Stimulated activated CD4-positive, alpha-beta T cell treated with anti-CD3 and anti-CD28 coated beads, Interleukin-1b, Interleukin-23, amount 100 ng/mL, for 1 hour (primary cell): Measurements from ENCODE around the gene EVI5.
"Not testable (repeated sequence)": the region's sequence is repeated elsewhere in the genome, so short reads cannot be mapped to it uniquely, and the experiment has no call there.

Experiments used
- DNase-seq, 2 donors: peaks; one replicate each; pipeline ENCODE4 v3.0.0-alpha.2; 2020; ENCODE audit warnings: low read depth in 2 of 2

Gene EVI5

DNA sequence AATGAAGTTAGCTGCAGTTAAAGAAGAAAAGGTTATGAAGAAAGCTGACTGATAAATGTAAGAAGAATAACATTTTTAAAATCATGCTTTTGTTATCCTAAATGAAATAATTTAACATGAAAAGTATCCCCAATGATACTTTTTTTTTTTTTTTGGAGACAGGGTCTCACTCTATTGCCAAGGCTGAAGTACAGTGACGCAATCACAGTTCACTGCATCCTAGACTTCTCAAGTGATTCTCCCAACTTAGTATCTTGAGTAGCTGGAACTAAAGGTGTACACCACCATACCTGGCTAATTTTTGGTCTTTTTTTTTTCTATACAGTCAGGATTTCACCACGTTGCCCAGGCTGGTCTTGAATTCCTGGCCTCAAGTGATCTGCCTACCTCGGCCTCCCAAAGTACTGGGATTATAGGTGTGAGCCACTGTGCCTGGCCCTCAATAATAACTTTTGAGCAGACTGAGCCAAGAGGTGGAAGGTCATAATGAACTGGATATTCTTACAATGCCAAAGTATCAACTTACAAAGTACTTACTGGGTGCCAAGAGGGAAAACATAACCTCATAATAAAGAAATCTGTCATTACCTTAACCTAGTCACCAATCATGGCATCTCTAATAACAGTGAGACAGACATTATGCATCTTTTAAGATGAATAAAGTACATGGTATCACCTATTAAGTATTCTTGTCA lies 94.5 kb downstream of the EVI5 start:
- DNase-seq, result no peak

DNA sequence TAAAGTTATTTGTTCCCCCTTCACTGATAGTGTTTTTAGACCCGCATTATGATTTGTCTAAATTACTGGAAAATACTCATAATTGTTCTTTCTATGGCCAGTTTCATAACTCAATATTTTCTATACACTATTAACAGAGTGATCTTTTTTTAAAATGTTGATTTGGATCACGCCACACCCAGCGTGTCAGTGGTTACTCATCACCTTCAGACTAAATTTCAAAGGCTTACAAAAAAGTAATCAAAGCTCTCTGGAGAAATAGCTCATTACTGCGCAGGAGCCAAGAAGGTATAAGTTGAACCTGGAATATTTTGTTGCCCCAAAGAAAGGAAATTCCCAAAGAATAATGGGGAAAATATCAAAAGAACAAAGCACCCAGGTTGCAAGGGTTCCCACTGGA lies 104.9 kb downstream of the EVI5 start:
- no peak for DNase-seq

DNA sequence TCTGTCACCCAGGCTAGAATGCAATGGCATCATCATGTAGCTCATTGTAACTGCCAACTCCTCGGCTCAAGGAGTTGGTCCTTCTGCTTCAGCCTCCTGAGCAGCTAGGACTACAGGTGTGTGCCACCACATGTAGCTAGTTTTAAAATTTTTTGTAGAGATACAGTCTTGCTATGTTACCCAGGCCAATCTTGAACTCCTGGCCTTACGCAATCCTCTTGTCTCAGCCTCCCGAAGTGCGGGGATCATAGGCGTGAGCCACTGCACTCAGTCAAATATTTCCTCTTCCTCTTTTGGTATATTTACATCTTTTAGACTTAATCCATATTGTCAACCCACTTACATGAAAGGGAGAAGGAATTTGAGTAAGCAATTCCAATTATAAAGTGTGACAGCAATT lies 121.1 kb downstream of the EVI5 start:
- DNase-seq, result no peak

DNA sequence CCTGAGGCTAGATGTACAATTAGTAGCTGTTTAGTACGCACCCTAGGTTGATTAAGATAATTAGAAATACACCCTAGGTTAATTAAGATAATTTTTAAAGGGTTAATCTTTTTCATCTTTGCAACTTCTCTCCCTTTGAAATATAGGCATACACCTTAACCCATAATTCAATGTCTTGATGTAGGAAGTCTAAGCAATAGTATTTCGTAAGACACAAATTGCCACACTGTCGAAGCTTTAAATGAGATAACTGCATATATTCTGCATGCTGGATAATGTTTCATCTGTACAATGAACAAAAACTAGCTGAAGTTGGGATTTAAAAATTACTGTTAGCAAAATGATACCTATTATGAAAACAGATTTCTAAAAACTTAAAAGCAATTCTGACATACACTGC lies 122.9 kb downstream of the EVI5 start:
- no peak for DNase-seq

DNA sequence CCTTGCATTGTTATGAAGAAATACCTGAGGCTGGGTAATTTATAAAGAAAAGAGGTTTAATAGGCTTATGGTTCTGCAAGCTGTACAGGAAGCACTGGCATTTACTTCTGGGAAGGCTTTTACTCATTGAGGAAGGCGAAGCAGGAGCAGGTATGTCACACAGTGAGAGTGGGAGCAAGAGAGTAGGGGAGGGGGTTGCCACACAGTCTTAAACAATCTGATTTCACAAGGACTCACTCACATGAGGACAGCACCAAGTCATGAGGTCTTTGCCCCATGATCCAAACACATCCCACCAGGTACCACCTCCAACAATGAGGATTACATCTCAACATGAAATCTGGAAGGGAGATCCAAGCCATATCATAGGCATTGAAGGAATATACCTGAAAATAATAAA lies 127.2 kb downstream of the EVI5 start:
- DNase-seq, result no peak

DNA sequence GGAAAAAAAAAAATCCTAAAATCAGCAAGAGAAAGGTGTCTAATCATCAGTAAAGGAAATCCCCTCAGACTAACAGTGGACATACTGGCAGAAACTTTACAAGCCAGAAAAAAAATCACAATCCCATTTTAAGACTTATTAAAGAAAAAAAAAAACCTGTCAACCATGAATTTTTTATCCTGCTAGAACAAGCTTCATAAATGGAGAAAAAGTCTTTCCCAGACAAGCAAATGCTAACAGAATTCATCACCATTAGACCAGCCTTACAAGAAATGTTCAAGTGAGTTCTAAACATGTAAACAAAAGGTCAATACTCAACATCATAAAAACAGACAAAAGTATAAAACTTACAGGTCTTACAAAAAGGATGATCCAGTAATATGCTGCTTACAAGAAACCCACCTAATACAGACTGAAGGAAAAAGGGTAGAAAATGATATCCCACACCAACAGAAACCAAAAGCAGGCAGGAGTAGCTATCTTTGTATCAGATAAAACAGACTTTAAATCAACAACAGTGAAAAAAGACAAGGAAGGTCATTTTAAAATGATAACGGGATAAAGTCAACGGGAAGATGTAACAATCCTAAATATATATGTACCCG lies 129.6 kb downstream of the EVI5 start:
- no peak for DNase-seq

DNA sequence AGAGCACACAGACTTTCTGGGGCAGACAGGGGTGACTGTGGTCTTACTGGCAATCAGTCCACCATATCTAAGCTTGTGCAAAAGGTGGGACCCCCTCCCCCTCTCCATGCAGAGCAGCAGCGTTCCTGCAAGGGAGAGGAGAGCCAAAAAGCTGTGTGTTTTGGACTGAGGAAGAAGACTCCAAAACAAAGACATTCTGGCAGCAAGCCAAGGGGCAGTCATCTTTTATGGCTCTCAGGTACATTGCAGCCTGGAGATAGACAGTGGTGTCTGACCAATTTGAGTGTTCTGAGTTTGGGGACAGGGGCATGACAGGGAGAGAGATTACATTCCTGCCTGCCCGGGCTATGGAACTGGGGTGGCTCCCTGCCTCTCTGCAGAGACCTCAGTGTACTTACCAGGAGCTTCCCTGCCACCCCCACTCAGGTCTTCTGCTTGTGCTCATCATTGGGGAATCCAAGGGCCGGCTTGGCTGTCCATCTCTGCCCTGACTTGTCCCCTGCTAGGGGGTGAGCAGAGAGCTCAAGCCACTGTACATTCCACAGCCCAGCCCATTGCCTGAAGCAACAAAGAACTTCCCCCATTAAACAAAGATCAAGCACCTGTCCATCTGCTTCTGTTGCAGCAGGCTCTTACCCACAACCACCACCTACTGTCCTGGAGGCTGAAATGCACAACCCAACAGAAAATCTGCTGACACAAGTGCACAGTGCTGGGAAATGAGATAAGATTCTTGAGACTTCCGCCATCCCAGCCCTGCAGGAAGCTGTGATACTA lies 131.1 kb downstream of the EVI5 start:
- no peak for DNase-seq

DNA sequence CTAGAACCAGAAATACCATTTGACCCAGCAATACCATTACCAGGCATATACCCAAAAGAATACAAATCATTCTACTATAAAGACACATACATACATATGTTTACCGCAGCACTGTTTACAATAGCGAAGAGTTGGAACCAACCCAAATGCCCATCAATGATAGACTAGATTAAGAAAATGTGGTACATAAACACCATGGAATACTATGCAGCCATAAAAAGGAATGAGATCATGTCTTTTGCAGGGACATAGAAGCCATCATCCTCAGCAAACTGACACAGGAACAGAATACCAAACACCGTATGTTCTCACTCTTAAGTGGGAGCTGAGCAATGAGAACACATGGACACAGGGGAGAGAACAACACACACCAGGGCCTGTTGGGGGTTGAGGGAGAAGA lies 144.2 kb downstream of the EVI5 start:
- not testable (repeated sequence) for DNase-seq

DNA sequence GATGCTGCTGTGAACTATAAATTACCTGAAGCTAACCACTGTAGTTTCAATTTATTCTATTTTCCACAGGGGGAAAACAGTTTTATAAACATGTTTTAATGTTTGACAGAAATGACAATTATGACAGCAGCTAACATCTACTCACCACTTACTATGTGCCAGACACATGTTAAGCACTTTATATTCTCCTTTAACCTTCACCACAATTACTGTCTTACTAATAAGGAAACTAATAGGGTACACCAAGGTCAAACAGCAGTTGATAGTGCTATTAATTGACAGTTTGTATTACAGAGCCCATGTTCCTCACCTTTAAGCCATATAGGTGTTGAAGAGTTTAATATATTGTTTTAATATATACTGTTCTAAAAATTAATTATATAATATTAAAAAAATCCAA lies 146.4 kb downstream of the EVI5 start:
- DNase-seq, result no peak

DNA sequence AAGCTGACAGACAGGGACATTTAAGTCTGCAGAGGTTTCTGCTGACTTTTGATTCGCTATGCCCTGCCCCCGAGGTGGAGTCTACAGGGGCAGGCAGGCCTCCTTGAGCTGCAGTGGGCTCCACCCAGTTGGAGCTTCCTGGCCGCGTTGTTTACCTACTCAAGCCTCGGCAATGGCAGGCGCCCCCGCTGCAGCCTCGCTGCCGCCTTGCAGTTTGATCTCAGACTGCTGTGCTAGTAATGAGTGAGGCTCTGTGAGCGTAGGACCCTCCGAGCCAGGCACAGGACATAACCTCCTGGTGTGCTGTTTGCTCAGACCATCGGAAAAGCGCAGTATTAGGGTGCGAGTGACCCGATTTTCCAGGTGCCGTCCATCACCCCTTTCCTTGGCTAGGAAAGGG lies 149.7 kb downstream of the EVI5 start:
- not testable (repeated sequence) for DNase-seq

DNA sequence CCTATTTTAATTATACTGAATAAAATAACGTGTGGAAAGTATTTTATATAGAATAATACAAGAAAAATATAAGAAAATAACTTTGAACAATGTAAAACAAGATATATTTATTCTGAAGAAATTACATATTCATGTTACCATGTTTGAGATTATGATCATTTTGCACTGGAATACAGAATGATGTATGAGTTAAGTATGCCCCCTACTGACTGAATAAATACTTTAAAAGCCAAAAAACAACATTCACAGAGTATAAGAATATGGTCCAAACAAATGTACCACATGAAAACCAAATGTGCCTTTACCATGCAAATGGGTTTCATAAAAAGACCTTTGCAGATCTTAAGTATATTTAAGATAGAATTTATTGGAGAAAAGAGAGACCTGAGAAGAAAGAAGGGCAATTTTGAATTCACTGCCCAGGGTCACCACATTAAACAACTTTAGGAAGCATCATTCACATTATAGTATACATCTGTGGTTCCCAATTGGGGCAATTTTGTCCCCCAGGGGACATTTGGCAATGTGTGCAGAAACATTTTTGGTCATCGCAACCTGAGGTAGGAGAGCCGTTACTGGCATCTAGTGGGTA lies 161.6 kb downstream of the EVI5 start:
- no peak for DNase-seq

DNA sequence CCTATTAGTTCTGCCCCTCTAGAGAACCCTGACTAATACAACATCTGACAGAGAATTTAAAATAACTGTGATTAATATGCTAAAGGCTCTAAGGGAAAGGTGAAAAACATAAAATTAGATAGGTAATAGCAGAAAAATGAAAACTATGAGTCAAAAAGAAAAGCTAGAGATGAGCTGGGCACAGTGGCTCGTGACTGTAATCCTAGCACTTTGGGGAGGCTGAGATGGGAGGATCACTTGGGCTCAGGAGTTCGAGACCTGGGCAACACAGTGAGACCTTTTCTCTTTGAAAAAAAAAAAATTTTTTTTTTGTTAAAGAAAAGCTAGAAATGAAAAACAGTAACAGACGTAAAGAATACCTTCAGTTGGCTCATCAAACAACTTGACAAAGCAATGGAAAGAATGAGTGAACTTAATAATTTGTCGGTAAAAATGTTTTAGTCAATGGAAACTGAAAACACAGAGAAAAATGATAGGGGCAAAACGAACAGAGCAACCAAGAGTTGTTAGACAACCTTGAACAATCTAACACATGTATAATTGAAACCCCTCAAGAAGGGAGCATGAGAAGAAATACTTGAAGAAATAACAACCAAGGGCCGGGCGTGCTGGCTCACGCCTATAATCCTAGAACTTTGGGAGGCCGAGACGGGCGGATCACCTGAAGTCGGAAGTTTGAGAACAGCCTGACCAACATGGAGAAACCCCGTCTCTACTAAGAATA lies 165.3 kb downstream of the EVI5 start:
- no peak for DNase-seq

DNA sequence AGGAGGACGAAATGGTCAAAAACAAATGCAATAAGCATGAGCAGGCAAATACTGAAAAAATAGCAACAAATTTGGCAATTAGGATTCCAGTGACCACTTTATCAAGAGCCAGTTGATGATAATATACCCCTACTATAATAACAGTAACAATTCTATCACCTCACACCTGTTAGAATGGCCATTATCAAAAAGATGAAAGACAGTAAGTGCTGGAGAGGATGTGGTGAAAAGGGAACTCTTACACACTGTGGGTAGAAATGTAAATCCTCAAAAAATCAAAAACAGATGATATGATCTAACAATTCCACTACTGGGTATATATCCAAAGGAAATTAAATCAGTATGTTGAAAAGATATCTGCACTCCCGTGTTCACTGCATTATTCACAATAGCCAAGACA lies 183.9 kb downstream of the EVI5 start:
- DNase-seq, result no peak

DNA sequence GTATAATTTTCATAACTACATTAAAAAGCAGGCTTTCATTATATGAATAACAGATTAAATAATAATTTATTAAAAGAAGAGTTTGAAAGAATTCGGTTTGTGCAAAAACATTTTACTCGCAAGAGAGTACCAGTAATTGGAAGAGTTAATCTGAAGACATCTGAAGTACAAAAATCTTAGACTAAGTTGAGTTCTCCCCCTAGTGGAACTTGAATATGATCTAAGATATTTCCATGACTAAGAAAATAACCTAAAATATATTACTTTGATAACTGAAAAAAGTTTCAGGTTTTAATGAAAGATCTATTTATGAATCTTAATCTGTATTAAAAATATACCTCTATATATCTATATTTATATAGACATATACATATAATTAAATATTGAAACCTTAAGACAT lies 185.7 kb downstream of the EVI5 start:
- DNase-seq, result no peak

DNA sequence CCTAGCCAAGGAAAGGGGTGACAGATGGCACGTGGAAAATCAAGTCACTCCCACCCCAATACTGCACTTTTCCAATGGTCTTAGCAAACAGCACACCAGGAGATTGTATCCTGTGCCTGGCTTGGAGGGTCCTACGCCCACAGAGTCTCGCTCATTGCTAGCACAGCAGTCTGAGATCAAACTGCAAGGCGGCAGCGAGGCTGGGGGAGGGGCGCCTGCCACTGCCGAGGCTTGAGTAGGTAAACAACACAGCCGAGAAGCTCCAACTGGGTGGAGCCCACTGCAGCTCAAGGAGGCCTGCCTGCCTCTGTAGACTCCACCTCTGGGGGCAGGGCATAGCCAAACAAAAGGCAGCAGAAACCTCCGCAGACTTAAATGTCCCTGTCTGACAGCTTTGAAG lies 195.5 kb downstream of the EVI5 start:
- not testable (repeated sequence) for DNase-seq

DNA sequence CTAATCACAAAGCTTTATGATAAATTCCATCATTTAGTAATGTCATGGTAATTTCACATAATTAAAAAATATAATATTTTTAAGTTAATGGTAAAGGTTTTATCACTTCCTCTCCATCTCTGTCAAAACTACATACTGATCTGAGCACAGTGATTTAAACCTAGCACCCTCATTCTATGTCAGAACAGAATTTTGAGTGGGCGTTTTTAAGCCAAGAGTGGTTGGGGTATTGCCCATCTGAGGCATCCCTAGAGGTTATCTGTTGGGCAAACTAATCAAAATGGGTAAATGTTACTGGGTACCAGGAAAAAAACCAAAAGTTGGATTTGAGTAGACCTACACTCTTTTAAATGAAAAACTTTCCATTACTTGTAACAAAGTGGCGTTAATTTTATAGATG lies 197.5 kb downstream of the EVI5 start:
- DNase-seq, result no peak

DNA sequence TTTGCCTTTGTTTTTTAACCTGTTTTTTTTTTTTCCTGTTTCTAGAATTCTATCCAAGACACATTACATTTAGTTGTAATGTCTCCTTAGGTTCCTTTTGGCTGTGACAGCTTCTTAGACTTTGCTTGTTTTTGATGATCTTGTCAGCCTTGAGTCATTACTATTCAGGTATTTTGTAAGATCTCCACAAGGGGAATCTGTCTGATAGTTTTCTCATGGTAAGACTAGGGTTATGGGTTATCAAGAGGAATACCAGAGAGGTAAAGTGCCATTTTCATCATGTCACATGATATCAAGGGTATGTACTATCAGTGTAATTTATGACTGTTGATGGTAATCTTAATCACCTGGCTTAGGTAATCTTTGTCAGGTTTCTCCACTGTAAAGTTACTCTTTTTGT lies 199.1 kb downstream of the EVI5 start:
- DNase-seq, result no peak

DNA sequence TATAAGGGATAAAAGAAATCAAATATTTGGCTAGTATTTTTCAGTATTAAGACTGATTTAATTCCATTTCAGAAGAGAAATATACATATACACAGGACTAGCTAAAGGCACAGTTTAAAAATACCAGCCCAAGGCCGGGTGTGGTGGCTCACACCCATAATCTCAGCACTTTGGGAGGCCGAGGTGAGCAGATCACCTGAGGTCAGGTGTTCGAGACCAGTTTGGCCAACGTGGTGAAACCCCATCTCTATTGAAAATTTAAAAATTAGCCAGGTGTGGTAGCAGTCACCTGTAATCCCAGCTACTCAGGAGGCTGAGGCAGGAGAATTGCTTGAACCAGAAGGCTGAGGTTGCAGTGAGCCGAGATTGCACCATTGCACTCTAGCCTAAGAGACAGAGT lies 200.1 kb downstream of the EVI5 start:
- DNase-seq, result not testable (repeated sequence)

DNA sequence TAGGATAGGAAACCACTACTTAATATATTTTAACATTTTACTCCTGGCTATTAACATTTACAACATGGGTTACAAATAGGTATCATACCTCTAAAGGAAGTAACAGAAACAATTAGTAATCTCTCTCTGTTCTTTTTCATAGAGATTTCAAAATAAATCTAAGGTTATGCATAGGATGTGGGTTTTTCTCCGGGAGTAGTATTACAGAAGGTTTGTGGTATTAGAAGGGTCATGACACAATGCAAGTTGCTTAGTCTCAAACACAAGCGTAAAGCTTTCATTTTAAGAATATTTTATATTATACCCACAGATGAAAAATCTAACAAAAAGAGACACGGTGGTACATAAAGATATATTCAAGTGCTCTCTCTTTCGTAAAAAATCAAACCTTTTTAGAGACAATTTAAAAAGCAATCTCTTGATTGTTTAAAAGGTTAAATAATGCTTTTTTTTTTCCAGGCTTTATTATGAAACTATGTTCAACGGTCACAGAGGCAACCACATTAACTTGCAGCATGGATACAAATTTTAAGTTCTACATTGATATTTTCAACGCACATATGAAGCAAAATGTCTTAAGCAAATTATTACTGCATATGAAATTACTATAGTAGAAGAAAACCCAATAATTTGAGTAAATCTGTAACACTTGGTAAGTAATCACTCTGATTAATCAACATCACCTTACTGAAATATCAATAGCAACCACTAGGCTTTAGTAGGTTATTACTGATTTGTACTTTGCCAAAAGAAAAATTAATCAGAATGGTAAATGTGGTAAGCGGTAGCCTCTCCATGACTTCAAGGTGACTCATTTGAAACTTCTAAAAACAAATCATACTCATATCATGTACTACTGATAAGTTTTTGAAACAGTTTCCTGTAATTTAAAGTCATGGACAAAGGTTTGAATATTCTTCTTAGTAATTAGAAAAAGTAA lies 200.8 kb downstream of the EVI5 start:
- no peak for DNase-seq

DNA sequence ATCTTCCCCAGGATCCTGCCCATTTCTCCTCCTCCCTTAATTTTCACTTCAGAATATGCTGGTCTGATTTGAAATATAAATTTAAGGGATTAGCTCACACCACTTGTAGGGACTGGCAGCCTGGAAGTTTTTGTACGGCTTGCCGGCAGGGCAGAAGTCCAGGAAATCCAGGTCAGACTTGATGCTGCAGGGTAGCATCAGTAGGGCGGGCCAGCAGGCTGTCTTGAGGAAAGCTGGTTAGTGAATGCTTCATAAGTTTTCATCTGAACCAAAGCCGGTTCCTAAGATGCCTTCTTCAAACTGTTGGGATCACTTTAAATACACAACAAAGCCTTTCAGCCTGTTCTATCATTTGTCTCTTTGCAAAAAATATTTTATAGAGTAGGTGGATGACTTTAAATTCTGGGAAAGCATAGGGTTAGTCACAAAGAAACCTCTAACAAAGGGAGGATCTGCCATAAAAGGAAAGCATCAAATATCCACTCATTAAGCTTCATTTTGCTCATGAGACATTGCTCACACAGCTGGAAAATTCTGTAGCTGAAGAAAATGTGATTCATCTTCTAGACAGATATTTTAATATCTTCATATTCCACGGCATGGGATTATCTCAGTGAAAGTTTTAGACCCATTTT lies 207.5 kb downstream of the EVI5 start:
- no peak for DNase-seq
